Activated CD4-positive, alpha-beta T cell treated with anti-CD3 and anti-CD28 coated beads, Interleukin-2, amount 10 ng/mL, durations not matched to agents 7 days and 5 days (primary cell): Measurements from ENCODE around the gene ZMIZ2. TPM values are rescaled to one million over a fixed set of nuclear protein-coding genes. Genes with fewer than 3 reads are reported as not detected.

ENCODE experiments used
- CTCF ChIA-PET: fragments of 350-600 bp; sonication (Branson Sonifier 250); formaldehyde crosslinking; loops from one replicate; lab custom pipeline; 2021; ENCODE audit warnings: antibody characterized with exemption; lab: Charles Lee
- POLR2A ChIA-PET: fragments of 350-600 bp; sonication (Branson Sonifier 250); formaldehyde crosslinking; loops from one replicate; lab custom pipeline; 2021; ENCODE audit warnings: antibody characterized with exemption; lab: Charles Lee
- DNase-seq: peaks from one replicate; pipeline ENCODE4 v3.0.0-alpha.2; 2020
- H3K27ac Mint-ChIP-seq: one replicate; pipeline ENCODE4 v1.8.0; 2021; ENCODE audit warnings: mild to moderate bottlenecking, moderate library complexity, mixed read lengths
- H3K27me3 Mint-ChIP-seq: one replicate; pipeline ENCODE4 v1.8.0; 2021; ENCODE audit warnings: mixed read lengths
- H3K36me3 Mint-ChIP-seq: one replicate; pipeline ENCODE4 v1.8.0; 2021; ENCODE audit warnings: low read depth, mixed read lengths
- H3K4me1 Mint-ChIP-seq: one replicate; pipeline ENCODE4 v1.8.0; 2021; ENCODE audit warnings: mixed read lengths
- H3K4me3 Mint-ChIP-seq: one replicate; pipeline ENCODE4 v1.8.0; 2021; ENCODE audit warnings: mild to moderate bottlenecking, moderate library complexity, mixed read lengths
- H3K9me3 Mint-ChIP-seq: one replicate; pipeline ENCODE4 v1.8.0; 2021; ENCODE audit warnings: mixed read lengths
- total RNA-seq, 2 experiments: library from RNA; stranded (reverse); gene quantifications; one replicate each; pipeline ENCODE4 v1.2.3, GENCODE V29; 2021

The ZMIZ2 gene
- total RNA-seq, 2 experiments from 2014 or later: 98.6 to 100 TPM

- H3K9me3 Mint-ChIP-seq: no peaks in the 10 kb centered on the region
- no peak for DNase-seq
- H3K36me3 Mint-ChIP-seq: peaks cover 23% of the 10 kb centered on the region
- peaks cover 15% of the 10 kb centered on the region for H3K4me1 Mint-ChIP-seq
- ChIA-PET CTCF (interaction anchor here (1.6 kb wide), 1 partner anchor 22 kb away, joined by 4 read pairs; no protein-coding TSS in a partner anchor), POLR2A (no interaction called here)
- peak overlapping the region; percentile 62 for H3K27ac Mint-ChIP-seq
- no peaks in the 10 kb centered on the region for H3K27me3 Mint-ChIP-seq
- no peak overlapping the region for H3K4me3 Mint-ChIP-seq
These were observed 57.3 kb downstream of the ZMIZ2 start for GRCh38 chr7:44805950-44806349.

GRCh38 chr7:44808914-44809393, 60.3 kb downstream of the ZMIZ2 start:
- CTCF ChIA-PET: no interaction called here

GRCh38 chr7:44811093-44811492, 62.4 kb downstream of the ZMIZ2 start:
- no peaks in the 10 kb centered on the region for H3K27me3 Mint-ChIP-seq
- H3K9me3 Mint-ChIP-seq: no peaks in the 10 kb centered on the region
- CTCF ChIA-PET: interaction anchor here (0.6 kb wide), 1 partner anchor 110 kb away, joined by 3 read pairs; no protein-coding TSS in a partner anchor
- H3K4me1 Mint-ChIP-seq: peaks cover 2% of the 10 kb centered on the region
- no peak overlapping the region for H3K4me3 Mint-ChIP-seq
- DNase-seq: no peak
- POLR2A ChIA-PET: no interaction called here
- no peak overlapping the region for H3K27ac Mint-ChIP-seq
- no peaks in the 10 kb centered on the region for H3K36me3 Mint-ChIP-seq

More at GRCh38 chr7:44808914-44809393, 60.3 kb downstream of the ZMIZ2 start:
- no peak for DNase-seq
- peaks cover 2% of the 10 kb centered on the region for H3K4me1 Mint-ChIP-seq
- H3K27me3 Mint-ChIP-seq: no peaks in the 10 kb centered on the region
- no peak overlapping the region for H3K4me3 Mint-ChIP-seq
- H3K27ac Mint-ChIP-seq: no peak overlapping the region
- H3K36me3 Mint-ChIP-seq: no peaks in the 10 kb centered on the region
- H3K9me3 Mint-ChIP-seq: no peaks in the 10 kb centered on the region
- POLR2A ChIA-PET: no interaction called here

DNA sequence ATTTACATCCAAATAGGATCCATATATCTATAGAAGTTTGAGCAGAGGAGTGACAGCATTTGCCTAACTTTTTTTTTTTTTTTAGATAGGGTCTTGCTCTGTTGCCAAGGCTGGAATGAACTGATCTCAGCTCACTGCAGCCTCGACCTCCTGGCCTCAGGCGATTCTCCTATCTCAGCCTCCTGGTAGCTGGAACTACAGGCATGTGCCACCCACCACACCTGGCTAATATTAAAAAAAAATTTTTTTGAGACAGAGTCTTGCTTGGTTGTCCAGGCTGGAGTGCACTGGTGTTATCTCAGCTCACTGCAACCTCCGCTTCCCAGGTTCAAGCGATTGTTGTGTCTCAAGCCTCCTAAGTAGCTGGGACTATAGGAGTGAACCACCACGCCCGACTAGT, 62.9 kb downstream of the ZMIZ2 start:
- CTCF ChIA-PET: interaction anchor here (0.6 to 1.2 kb wide), 2 partner anchors 8 to 110 kb away, joined by 3 to 5 read pairs; no protein-coding TSS in a partner anchor
- H3K36me3 Mint-ChIP-seq: no peaks in the 10 kb centered on the region

DNA sequence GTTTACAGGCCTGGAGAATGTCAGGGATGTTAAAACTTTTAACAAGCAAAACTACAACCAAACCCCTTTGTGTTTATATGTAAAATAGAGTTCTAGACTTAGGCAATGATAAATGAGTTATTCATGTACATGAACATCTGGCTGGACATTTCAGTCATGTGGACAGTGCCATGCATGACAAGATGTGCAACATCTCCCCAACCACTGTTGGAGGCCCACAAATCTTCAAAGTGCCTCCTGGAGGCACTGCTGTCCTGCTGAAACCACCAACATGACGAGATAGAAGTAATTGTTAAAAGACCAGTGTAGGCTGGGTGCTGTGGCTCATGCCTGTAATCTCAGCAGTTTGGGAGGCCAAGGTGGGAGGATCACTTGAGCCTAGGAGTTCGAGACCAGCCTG, 66.3 kb downstream of the ZMIZ2 start:
- Mint-ChIP-seq H3K9me3 (no peaks in the 10 kb centered on the region), H3K36me3 (no peaks in the 10 kb centered on the region), H3K4me3 (no peak overlapping the region), H3K27ac (no peak overlapping the region), H3K27me3 (no peaks in the 10 kb centered on the region), H3K4me1 (peaks cover 2% of the 10 kb centered on the region)
- CTCF ChIA-PET: no interaction called here
- no peak for DNase-seq
- POLR2A ChIA-PET: no interaction called here

More for the DNA sequence above, 62.9 kb downstream of the ZMIZ2 start:
- Mint-ChIP-seq H3K27me3 (no peaks in the 10 kb centered on the region), H3K4me1 (peaks cover 2% of the 10 kb centered on the region), H3K9me3 (no peaks in the 10 kb centered on the region), H3K4me3 (no peak overlapping the region), H3K27ac (no peak overlapping the region)
- POLR2A ChIA-PET: no interaction called here
- DNase-seq: no peak

DNA sequence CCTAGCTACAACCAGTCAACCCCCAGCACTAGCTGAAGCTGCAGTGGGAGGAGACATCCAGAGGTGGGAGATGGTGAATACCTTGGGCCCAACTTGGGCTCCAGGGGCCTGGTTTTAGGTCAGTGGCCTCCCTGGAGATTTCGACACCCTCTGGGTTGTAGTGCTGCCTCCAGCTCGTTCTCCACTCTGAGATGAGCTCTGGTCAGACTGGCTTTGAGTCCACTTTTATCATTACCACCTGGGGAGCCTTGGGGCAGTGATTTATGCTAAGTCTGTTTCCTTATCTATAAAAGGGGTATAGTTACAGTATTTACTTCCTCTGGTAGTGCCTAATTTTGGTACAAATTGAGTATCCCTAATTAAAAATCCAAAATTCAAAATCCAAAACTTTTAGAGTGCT, 70.6 kb downstream of the ZMIZ2 start:
- H3K9me3 Mint-ChIP-seq: no peaks in the 10 kb centered on the region
- ChIA-PET POLR2A (no interaction called here), CTCF (no interaction called here)
- H3K27ac Mint-ChIP-seq: no peak overlapping the region
- H3K4me1 Mint-ChIP-seq: peaks cover 7% of the 10 kb centered on the region
- no peak for DNase-seq
- no peaks in the 10 kb centered on the region for H3K27me3 Mint-ChIP-seq
- peaks cover 2% of the 10 kb centered on the region for H3K36me3 Mint-ChIP-seq
- no peak overlapping the region for H3K4me3 Mint-ChIP-seq

Other genes with a start within 250 kb of the ZMIZ2 start
- gene NPC1L1, start 207.5 kb upstream of the ZMIZ2 start, total RNA-seq: not detected
- 10 to 100 TPM; 83.6 to 84.9 TPM for gene DDX56, start 174.9 kb upstream of the ZMIZ2 start, total RNA-seq
- 10 to 100 TPM; 78.1 to 78.3 TPM for gene TMED4, start 166.6 kb upstream of the ZMIZ2 start, total RNA-seq
- 100 to 1,000 TPM; 114 to 121 TPM for gene OGDH, start 142.2 kb upstream of the ZMIZ2 start, total RNA-seq
- 1,000 to 10,000 TPM; 1,993 to 2,183 TPM for gene PPIA, start 47.8 kb downstream of the ZMIZ2 start, total RNA-seq
- 100 to 1,000 TPM; 327 to 404 TPM for gene H2AZ2, start 99.2 kb downstream of the ZMIZ2 start, total RNA-seq
- 10 to 100 TPM; 22.9 to 24.1 TPM for gene PURB, start 136.7 kb downstream of the ZMIZ2 start, total RNA-seq
- 100 to 1,000 TPM; 414 to 457 TPM for gene MYO1G, start 230.2 kb downstream of the ZMIZ2 start, total RNA-seq